NB4 (cell line): Measurements from ENCODE around the gene GPR68.

Experiments used
- POLR2A ChIP-seq: IDR thresholded peaks from 2 replicates; pipeline ENCODE4 v1.6.1; 2011; ENCODE audit warnings: mild to moderate bottlenecking; ENCODE audit not compliant: insufficient read length; ENCODE audit errors: extremely low read depth
- TF ChIP-seq, protein P1 (sequence below): IDR thresholded peaks from one replicate; pipeline ENCODE4 v1.5.1; 2012; ENCODE audit warnings: low read depth, low read length
- TF ChIP-seq, protein P2 (sequence below): IDR thresholded peaks from 2 replicates; pipeline ENCODE4 v1.6.1; 2011; ENCODE audit warnings: low read depth, low read length

DNA sequence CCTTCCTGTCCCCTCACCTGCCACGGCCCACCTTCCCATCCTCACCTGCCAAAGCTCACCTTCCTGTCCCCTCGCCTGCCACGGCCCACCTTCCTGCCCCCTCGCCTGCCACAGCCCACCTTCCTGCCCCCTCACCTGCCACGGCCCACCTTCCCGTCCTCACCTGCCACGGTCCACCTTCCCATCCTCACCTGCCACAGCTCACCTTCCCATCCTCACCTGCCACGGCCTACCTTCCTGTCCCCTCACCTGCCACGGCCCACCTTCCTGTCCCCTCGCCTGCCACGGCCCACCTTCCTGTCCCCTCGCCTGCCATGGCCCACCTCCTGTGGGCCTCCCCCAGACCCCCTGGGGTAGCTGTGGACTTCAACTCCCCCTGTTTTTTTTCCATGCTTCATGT, 48.8 kb upstream of the GPR68 start:
- no peak for TF ChIP-seq POLR2A
- TF ChIP-seq, protein P1, sequence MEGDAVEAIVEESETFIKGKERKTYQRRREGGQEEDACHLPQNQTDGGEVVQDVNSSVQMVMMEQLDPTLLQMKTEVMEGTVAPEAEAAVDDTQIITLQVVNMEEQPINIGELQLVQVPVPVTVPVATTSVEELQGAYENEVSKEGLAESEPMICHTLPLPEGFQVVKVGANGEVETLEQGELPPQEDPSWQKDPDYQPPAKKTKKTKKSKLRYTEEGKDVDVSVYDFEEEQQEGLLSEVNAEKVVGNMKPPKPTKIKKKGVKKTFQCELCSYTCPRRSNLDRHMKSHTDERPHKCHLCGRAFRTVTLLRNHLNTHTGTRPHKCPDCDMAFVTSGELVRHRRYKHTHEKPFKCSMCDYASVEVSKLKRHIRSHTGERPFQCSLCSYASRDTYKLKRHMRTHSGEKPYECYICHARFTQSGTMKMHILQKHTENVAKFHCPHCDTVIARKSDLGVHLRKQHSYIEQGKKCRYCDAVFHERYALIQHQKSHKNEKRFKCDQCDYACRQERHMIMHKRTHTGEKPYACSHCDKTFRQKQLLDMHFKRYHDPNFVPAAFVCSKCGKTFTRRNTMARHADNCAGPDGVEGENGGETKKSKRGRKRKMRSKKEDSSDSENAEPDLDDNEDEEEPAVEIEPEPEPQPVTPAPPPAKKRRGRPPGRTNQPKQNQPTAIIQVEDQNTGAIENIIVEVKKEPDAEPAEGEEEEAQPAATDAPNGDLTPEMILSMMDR, result no peak
- TF ChIP-seq, protein P2, sequence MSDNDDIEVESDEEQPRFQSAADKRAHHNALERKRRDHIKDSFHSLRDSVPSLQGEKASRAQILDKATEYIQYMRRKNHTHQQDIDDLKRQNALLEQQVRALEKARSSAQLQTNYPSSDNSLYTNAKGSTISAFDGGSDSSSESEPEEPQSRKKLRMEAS, result no peak
